Thyroid gland (tissue), 4 donors: ENCODE results near the gene LSM11. TPM values are rescaled to one million over a fixed set of nuclear protein-coding genes. Genes with fewer than 3 reads are reported as not detected.

Source experiments
- DNase-seq, 2 donors: peaks; one replicate each; pipeline ENCODE4 v3.0.0-alpha.2; 2019
- H3K27ac ChIP-seq, 3 donors: fragments of 200-600 bp; sonication (generic); 1 replicate in 2 of 3; 2 replicates in 1 of 3; pipeline ENCODE4 v1.5.1; 2016 to 2019; ENCODE audit warnings: mild to moderate bottlenecking in 1 of 3, moderate library complexity in 1 of 3
- H3K27me3 ChIP-seq: fragments of 200-600 bp; sonication (generic); one replicate; pipeline ENCODE4 v1.5.1; 2019
- H3K36me3 ChIP-seq, 2 donors: fragments of 200-600 bp; sonication (generic); one replicate each; pipeline ENCODE4 v1.5.1; 2016 to 2019
- H3K4me1 ChIP-seq, 2 donors: fragments of 200-600 bp; sonication (generic); one replicate each; pipeline ENCODE4 v1.5.1; 2017 to 2019
- H3K4me3 ChIP-seq, 3 donors: fragments of 200-600 bp; sonication (generic); replicated peaks in 1 of 3; 1 replicate in 2 of 3; 2 replicates in 1 of 3; pipeline ENCODE4 v1.5.1; 2016; ENCODE audit warnings: mild to moderate bottlenecking in 1 of 3
- H3K9me3 ChIP-seq: fragments of 200-600 bp; sonication (generic); one replicate; pipeline ENCODE4 v1.5.1; 2017
- CTCF ChIP-seq, 6 experiments: fragments of 200-600 bp in 3 of 6; fragments of 450-650 bp in 3 of 6; sonication (generic) in 3 of 6; IDR thresholded peaks; one replicate each; pipeline ENCODE4 v1.5.1; 2016 to 2019; ENCODE audit warnings: antibody characterized with exemption in 6 of 6, mild to moderate bottlenecking in 2 of 6, inconsistent platforms in 1 of 6, moderate library complexity in 1 of 6
- POLR2A ChIP-seq, 2 donors: fragments of 450-650 bp; IDR thresholded peaks; one replicate each; pipeline ENCODE4 v1.6.1; 2017; ENCODE audit warnings: antibody characterized with exemption in 2 of 2, mild to moderate bottlenecking in 2 of 2, moderate library complexity in 1 of 2
- WGBS, 2 donors: methylation state at CpG; one replicate each; pipeline ENCODE4 v1.1.5; 2017; 5-methylcytosine and 5-hydroxymethylcytosine counted together
- intact Hi-C: fragments of 100-400 bp; cut with DNase I; formaldehyde crosslinking; loops from one replicate; pipeline ENCODE4 v1.15.1; 2023
- total RNA-seq, 4 donors: library from RNA; depleted of rRNA; stranded (reverse); fragments of >200 nt; gene quantifications; one replicate each; pipeline ENCODE4 v1.2.3, GENCODE V29; 2016

Gene LSM11
- total RNA-seq, 4 donors from 2014 or later, result 2.2 to 4.7 (median 3.8) TPM

DNA sequence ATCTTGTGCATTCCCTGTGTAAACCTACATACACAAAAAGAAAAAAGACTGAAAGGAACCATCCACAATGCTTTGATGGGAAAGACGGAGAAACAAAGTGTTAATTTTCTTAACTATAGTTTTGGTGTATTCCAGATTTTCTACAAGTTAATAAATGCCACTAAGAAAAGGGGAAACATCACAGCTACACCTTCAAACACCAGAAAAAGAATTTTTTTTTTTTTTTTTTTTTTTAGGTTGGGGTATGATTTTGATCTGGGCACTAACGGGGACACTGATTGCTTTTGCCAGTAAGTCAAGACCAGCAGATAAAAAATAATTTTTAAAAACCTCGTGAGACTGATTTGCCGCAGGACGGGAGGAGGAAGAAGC, 12.6 kb upstream of the LSM11 start:
- intact Hi-C loops, result loop anchor here (10.0 kb wide), 1 partner anchor 586 kb away; the partner anchor contains the start of gene MED7
- Histone ChIP-seq H3K36me3 (peaks cover 0 to 20% of the 10 kb centered on the region in 2 donors), H3K4me3 (peak overlapping the region in 1 of 3 donors; percentile 58), H3K4me1 (peaks cover 0 to 5% of the 10 kb centered on the region in 2 donors), H3K27ac (peak overlapping the region in 2 of 3 donors; percentile 84 to 88), H3K9me3 (no peaks in the 10 kb centered on the region), H3K27me3 (no peaks in the 10 kb centered on the region)
- no peak for DNase-seq
- WGBS, 2 donors, result 16 to 19% methylated on average over 5 of the region's 5 CpGs
- TF ChIP-seq CTCF (IDR thresholded peaks at IDR 0.05) (no peak), POLR2A (IDR thresholded peaks at IDR 0.05) (no peak)

DNA sequence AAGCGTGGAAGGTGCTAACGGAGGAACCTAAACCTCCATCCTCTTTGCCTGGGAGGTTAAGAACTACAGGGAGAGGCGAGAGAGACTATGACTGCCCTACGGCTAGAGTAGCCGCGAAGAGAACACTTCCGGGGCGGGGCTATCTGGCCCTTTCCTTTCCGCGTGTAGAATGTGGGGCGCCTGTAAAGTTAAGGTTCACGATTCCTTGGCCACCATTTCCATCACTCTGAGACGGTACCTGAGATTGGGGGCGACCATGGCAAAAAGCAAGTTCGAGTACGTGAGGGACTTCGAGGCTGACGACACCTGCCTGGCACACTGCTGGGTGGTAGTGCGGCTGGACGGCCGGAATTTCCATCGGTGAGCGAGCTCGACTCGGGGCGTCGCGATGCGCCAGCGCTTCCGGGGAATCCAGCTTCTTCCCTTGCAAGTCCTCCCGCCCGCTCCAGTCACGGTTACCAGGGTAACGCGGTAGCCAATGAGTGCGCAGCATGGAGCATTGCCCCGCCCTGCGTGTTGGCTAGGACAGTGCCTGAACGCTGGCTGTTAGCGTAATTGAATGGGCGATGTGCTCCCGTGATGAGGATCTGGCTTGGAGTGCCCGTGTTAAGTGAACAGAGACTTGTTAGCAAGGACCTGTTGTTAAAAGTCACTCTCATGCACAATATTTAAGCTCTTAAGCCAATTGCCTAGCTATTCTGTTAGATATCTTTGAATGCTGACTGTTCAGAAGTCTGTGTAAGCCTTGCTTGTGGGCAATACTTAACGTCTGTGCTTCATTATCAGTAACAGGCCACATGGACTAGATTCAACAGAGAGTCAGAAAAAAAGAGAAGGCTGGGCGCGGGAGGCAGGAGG, 12.0 kb upstream of the LSM11 start, which contains the start of gene THG1L:
THG1L (plus strand) TSS at position 149 of the 858 bp plus-strand sequence; CDS start at position 170, 21 bp downstream.
- Histone ChIP-seq H3K27ac (peak within 1 kb of the TSS; percentile 84 to 93 (median 88)), H3K27me3 (no peaks in the 10 kb centered on the region), H3K4me3 (peak within 1 kb of the TSS; percentile 40 to 58 (median 51)), H3K36me3 (peaks cover 0 to 26% of the 10 kb centered on the region in 2 donors), H3K9me3 (no peaks in the 10 kb centered on the region), H3K4me1 (peaks cover 0 to 5% of the 10 kb centered on the region in 2 donors)
- 1 to 2% methylated on average over 33 to 43 of the region's 47 CpGs for WGBS, 2 donors
- intact Hi-C loops, result loop anchor here (10.0 kb wide), 1 partner anchor 587 kb away; the partner anchor contains the start of gene MED7
- DNase-seq, result peak; percentile 99
- peak in 1 of 2 donors; percentile 79 for TF ChIP-seq POLR2A (IDR thresholded peaks at IDR 0.05)
- no peak for TF ChIP-seq CTCF (IDR thresholded peaks at IDR 0.05)

DNA sequence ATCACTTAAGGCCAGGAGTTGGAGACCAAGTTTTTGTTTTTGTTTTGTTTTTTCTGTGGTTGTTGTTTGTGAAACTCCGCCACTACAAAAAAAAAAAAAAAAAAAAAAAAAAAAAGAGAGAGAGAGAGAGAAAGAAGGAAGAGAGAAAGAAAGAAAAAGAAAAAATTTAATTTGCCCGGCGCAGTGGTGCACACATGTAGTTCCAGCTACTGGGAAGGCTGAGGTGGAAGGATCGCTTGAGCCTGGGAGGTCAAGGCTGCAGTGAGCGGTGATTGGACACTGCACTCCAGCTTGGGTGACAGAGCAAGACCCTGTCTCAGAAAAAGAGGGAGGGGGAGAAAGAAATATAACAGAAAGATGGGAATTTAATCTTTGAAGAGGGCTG, 11.4 kb upstream of the LSM11 start:
- no peaks in the 10 kb centered on the region for H3K9me3 ChIP-seq
- H3K4me1 ChIP-seq, result peaks cover 0 to 5% of the 10 kb centered on the region in 2 donors
- H3K27me3 ChIP-seq, result no peaks in the 10 kb centered on the region
- H3K27ac ChIP-seq, result peak overlapping the region in 2 of 3 donors; percentile 84 to 88
- 92 to 93% methylated on average over 5 of the region's 5 CpGs for WGBS, 2 donors
- no peak for DNase-seq
- H3K4me3 ChIP-seq, result no peak overlapping the region
- peaks cover 0 to 28% of the 10 kb centered on the region in 2 donors for H3K36me3 ChIP-seq
- no peak for TF ChIP-seq POLR2A (IDR thresholded peaks at IDR 0.05)
- no peak for TF ChIP-seq CTCF (IDR thresholded peaks at IDR 0.05)
- intact Hi-C loops, result loop anchor here (10.0 kb wide), 1 partner anchor 587 kb away; the partner anchor contains the start of gene MED7

GRCh38 chr5:157732596-157733262, 10.8 kb upstream of the LSM11 start:
- WGBS, 2 donors, result 96 to 97% methylated on average over 8 of the region's 8 CpGs
- peaks cover 0 to 5% of the 10 kb centered on the region in 2 donors for H3K4me1 ChIP-seq
- no peak overlapping the region for H3K4me3 ChIP-seq
- TF ChIP-seq POLR2A (IDR thresholded peaks at IDR 0.05), result no peak
- TF ChIP-seq CTCF (IDR thresholded peaks at IDR 0.05), result no peak
- H3K9me3 ChIP-seq, result no peaks in the 10 kb centered on the region
- DNase-seq, result no peak
- no peak overlapping the region for H3K27ac ChIP-seq
- intact Hi-C loops, result loop anchor here (10.0 kb wide), 1 partner anchor 588 kb away; the partner anchor contains the start of gene MED7
- H3K36me3 ChIP-seq, result peaks cover 3 to 31% of the 10 kb centered on the region in 2 donors
- no peaks in the 10 kb centered on the region for H3K27me3 ChIP-seq
